ENCODE results near the gene GPR141.
"Not testable (repeated sequence)": the region's sequence is repeated elsewhere in the genome, so short reads cannot be mapped to it uniquely, and the experiment has no call there.

GRCh38 chr7:37704328-37704833 lies 20.8 kb downstream of the GPR141 start:
- TF ChIP-seq POLR2A (IDR thresholded peaks at IDR 0.05; ENCODE audit: low read length); GATA1 (IDR thresholded peaks at IDR 0.05; ENCODE audit: low read depth, low read length): not testable (repeated sequence)

All from erythroblast (primary cell).